K562 (cell line): Measurements from ENCODE around the gene TTC23L. TPM values are rescaled to one million over a fixed set of nuclear protein-coding genes. Genes with fewer than 3 reads are reported as not detected.

Experiments
- ARID2 ChIP-seq: fragments of 450-650 bp; IDR thresholded peaks from 2 replicates; pipeline ENCODE4 v1.6.1; 2017; ENCODE audit warnings: antibody characterized with exemption, mild to moderate bottlenecking
- ARID3A ChIP-seq: IDR thresholded peaks from 2 replicates; pipeline ENCODE4 v1.6.1; 2012; ENCODE audit warnings: low read depth, low read length, improper control_type of control experiment, borderline replicate concordance
- ATF3 ChIP-seq, 2 experiments: fragments of 450-650 bp in 1 of 2; sonication (generic) in 1 of 2; formaldehyde crosslinking in 1 of 2; IDR thresholded peaks in 1 of 2; conservative IDR thresholded peaks in 1 of 2; 2 replicates each; pipeline versions ENCODE4 v1.6.1 to v1.8.1; 2016 to 2023; ENCODE audit warnings: mild to moderate bottlenecking in 2 of 2, moderate library complexity in 2 of 2, inconsistent platforms in 1 of 2, missing genetic modification reagents in 1 of 2
- MXD1 ChIP-seq: fragments of 250-450 bp; sonication (Bioruptor Pico); IDR thresholded peaks from 2 replicates; pipeline ENCODE4 v1.8.0; 2021; ENCODE audit warnings: borderline replicate concordance, mild to moderate bottlenecking, moderate library complexity; ENCODE audit not compliant: poor library complexity, severe bottlenecking
- NCOA6 ChIP-seq: fragments of 450-650 bp; IDR thresholded peaks from 2 replicates; pipeline ENCODE4 v1.6.1; 2017; ENCODE audit warnings: mild to moderate bottlenecking
- NFXL1 ChIP-seq: fragments of 450-650 bp; formaldehyde crosslinking; IDR thresholded peaks from 2 replicates; pipeline ENCODE4 v1.4.0; 2021; ENCODE audit warnings: mild to moderate bottlenecking
- NR3C1 ChIP-seq: sonication (generic); formaldehyde crosslinking; IDR thresholded peaks from 2 replicates; pipeline ENCODE4 v1.8.1; 2022; ENCODE audit warnings: missing genetic modification reagents
- SMARCA4 ChIP-seq: fragments of 450-650 bp; IDR thresholded peaks from 2 replicates; pipeline ENCODE4 v1.6.1; 2016
- TFAM ChIP-seq: fragments of 250-450 bp; sonication (Bioruptor Pico); conservative IDR thresholded peaks from 2 replicates; pipeline ENCODE4 v1.5.0; 2021; ENCODE audit warnings: mild to moderate bottlenecking, moderate library complexity
- ZFP36 ChIP-seq: fragments of 150-350 bp; IDR thresholded peaks from 2 replicates; pipeline ENCODE4 v1.6.1; 2018; ENCODE audit warnings: low read length, low read depth; ENCODE audit not compliant: partially characterized antibody
- ZFX ChIP-seq: sonication (generic); formaldehyde crosslinking; IDR thresholded peaks from 2 replicates; pipeline ENCODE4 v1.8.0; 2022; ENCODE audit warnings: mild to moderate bottlenecking, missing genetic modification reagents, moderate library complexity
- ZNF592 ChIP-seq: fragments of 450-650 bp; IDR thresholded peaks from 2 replicates; pipeline ENCODE4 v1.6.1; 2017; ENCODE audit warnings: antibody characterized with exemption, mild to moderate bottlenecking
- ZNF778 ChIP-seq: fragments of 450-650 bp; formaldehyde crosslinking; IDR thresholded peaks from 2 replicates; pipeline ENCODE4 v1.4.0; 2020; ENCODE audit warnings: mild to moderate bottlenecking, moderate library complexity
- ZNF785 ChIP-seq: fragments of 250-450 bp; sonication (Bioruptor Pico); IDR thresholded peaks from 2 replicates; pipeline ENCODE4 v1.4.0; 2020; ENCODE audit warnings: mild to moderate bottlenecking
- polyA plus RNA-seq, 8 experiments: library from polyadenylated mRNA; depleted of rRNA in 4 of 8; stranded (reverse) in 5 of 8; unstranded in 3 of 8; fragments of >200 nt; fragmentation: Nextera tagmentation in 2 of 8; fragmentation: Illumina TruSeq in 1 of 8; extraction: Ambion mirVana in 2 of 8; extraction: Trizol in 1 of 8; gene quantifications; 2 replicates each; pipeline versions ENCODE4 v1.2.1 to v1.2.3, GENCODE V29; 2011 to 2014; ENCODE audit warnings: inconsistent platforms in 1 of 8, missing spikeins in 1 of 8
- total RNA-seq, 7 experiments: library from RNA; depleted of rRNA in 6 of 7; stranded (reverse); fragments of >200 nt in 6 of 7; fragmentation: Illumina TruSeq in 2 of 7; extraction: Trizol in 2 of 7; gene quantifications; 2 replicates each; pipeline versions ENCODE4 v1.2.1 to v1.2.3, GENCODE V29; 2011 to 2021; ENCODE audit warnings: low replicate concordance in 1 of 7
- TF ChIP-seq, protein P1 (sequence below): sonication (generic); formaldehyde crosslinking; IDR thresholded peaks from 2 replicates; pipeline ENCODE4 v1.8.0; 2023; ENCODE audit warnings: mild to moderate bottlenecking, missing genetic modification reagents

The TTC23L gene
- total and polyA plus RNA-seq, 9 of the 15 experiments (the other 6 are each of a cell fraction or from before 2014, with no cell fraction given) = 0.03 to 0.32 (median 0.14) TPM; not detected in 2

DNA sequence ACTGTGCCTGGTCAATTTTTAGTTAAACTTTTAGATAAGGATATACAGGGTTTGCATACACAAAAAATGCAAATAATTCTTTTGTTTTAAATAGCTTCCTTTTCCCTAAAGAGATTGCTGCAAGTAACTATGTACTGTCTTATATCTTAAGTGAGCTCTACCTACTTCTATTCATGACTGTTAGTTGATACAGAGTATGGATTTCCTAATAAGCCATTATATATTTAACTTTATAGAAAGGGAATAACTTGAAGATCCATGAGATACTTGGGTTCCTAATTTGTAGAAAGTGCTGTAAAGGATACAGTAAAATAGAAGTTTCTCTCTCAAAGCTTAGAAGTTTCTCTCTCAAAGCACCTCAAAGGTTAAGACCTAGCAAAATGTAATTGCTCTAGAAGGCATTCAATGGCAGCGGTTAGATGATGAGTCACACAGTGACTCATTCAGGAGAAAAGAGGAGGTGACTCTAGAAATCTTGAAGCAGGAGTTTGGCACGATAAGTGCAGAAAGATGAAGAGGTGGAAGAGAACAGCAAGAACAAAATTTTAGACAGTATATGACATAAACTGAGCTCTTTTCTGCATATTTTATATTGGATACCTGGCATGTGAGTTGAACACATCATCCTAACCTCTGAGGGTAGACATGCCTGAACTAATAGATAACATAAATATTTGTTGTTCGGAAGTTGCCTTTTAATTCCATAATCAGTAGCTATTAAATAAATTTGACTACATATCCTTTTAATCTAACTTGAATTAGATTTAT lies 84.9 kb downstream of the TTC23L start (continued):
- TF ChIP-seq MXD1 (CRISPR knock-in tag) (no peak), NFXL1 (CRISPR knock-in tag) (no peak; the same call in 1 of the 2 replicates), ZNF785 (CRISPR knock-in tag) (no peak), NCOA6 (no peak), ARID3A (peak; percentile 90), SMARCA4 (peak; percentile 100), TFAM (CRISPR knock-in tag) (no peak), ZNF592 (peak; percentile 68), ATF3 (IDR thresholded peaks at IDR 0.05) (peak; percentile 100), ATF3 (CRISPR knock-in tag; conservative IDR thresholded peaks at IDR 0.05) (peak; percentile 98), ZFX (CRISPR knock-in tag) (no peak), NR3C1 (CRISPR knock-in tag) (no peak), ZFP36 (no peak), ZNF778 (no peak), ARID2 (no peak)
- TF ChIP-seq, protein P1, sequence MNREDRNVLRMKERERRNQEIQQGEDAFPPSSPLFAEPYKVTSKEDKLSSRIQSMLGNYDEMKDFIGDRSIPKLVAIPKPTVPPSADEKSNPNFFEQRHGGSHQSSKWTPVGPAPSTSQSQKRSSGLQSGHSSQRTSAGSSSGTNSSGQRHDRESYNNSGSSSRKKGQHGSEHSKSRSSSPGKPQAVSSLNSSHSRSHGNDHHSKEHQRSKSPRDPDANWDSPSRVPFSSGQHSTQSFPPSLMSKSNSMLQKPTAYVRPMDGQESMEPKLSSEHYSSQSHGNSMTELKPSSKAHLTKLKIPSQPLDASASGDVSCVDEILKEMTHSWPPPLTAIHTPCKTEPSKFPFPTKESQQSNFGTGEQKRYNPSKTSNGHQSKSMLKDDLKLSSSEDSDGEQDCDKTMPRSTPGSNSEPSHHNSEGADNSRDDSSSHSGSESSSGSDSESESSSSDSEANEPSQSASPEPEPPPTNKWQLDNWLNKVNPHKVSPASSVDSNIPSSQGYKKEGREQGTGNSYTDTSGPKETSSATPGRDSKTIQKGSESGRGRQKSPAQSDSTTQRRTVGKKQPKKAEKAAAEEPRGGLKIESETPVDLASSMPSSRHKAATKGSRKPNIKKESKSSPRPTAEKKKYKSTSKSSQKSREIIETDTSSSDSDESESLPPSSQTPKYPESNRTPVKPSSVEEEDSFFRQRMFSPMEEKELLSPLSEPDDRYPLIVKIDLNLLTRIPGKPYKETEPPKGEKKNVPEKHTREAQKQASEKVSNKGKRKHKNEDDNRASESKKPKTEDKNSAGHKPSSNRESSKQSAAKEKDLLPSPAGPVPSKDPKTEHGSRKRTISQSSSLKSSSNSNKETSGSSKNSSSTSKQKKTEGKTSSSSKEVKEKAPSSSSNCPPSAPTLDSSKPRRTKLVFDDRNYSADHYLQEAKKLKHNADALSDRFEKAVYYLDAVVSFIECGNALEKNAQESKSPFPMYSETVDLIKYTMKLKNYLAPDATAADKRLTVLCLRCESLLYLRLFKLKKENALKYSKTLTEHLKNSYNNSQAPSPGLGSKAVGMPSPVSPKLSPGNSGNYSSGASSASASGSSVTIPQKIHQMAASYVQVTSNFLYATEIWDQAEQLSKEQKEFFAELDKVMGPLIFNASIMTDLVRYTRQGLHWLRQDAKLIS (CRISPR knock-in tag) = no peak
